Activated CD4-positive, alpha-beta T cell treated with anti-CD3 and anti-CD28 coated beads, Interleukin-2, Interleukin-4, amounts not matched to agents 100 ng/mL and 50 ng/mL, durations not matched to agents 16 hours and 8 hours (primary cell): Measurements from ENCODE around the gene CPSF4.
"Not testable (repeated sequence)": the region's sequence is repeated elsewhere in the genome, so short reads cannot be mapped to it uniquely, and the experiment has no call there.

Experiments used
- DNase-seq: peaks from one replicate; pipeline ENCODE4 v3.0.0-alpha.2; 2020; ENCODE audit warnings: low spot score

The CPSF4 gene

GRCh38 chr7:99408379-99409191, 30.2 kb upstream of the CPSF4 start, which contains the start of the genes BUD31 and PDAP1:
Gene BUD31 (plus strand): TSS chr7:99408969. CDS start chr7:99411093, 2,124 bp downstream.
Gene PDAP1 (minus strand): TSS chr7:99408597. CDS start chr7:99408548, 49 bp downstream.
- DNase-seq: peak; percentile 93

DNA sequence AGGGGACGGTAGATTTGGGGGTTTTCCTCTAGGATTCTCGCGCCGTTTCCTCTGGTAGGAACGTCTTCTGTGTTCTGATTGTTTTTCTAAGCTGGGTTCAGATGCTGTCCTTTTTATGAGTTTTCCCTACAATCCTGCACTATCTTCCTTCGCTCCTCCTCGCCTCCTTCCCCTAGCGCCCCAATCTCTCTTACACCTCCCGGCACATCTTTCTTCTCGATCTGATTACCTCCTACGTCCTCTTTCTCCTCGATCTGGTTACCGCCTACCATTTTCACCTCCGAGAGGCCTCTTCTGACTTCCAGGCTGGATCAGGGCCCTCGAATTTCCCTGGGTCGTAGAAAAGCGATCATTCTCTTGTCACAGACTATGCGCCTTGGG, 29.6 kb upstream of the CPSF4 start:
- DNase-seq: no peak

GRCh38 chr7:99409806-99410205, 28.9 kb upstream of the CPSF4 start:
- no peak for DNase-seq

DNA sequence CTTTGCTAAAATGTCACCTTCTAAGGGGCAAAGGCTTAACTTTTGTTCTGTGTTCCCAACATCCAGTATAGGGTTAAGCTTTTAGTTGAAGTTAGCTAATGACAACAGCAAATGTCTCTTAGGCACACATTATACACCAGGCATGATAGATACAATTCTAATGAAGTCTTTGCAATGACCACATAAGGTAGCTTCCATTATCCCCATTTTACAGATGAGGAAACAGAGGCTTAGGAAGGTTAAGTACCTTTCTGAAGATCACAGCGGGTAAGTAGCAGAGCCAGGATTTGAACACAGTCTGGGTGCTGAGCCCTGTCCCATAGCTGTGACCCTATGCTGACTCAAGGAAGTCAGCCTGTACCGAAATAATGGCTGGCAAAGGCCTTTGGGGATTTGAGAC, 28.1 kb upstream of the CPSF4 start:
- no peak for DNase-seq

- not testable (repeated sequence) for DNase-seq
These were observed 23.1 kb upstream of the CPSF4 start for GRCh38 chr7:99415513-99416127.

DNA sequence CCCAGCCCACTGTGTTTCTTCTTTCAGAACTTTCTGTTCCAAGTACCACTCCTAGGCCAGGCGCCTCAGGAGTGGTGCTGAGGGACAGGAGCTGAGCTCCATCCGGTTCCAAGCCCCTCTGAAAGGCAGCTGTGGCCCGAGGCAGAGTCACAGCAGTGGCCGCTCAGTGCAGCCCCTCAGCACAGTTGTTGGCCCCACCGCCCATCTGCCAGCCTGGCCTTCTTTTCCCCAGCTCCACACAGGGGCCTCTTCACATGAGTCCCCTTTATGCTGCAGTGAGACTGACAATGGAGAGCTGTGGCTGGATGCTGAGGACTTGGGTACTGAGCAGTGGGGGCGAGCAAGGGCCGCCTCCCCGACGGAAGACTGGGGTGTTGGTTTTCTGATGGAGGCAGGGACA, 20.5 kb upstream of the CPSF4 start:
- no peak for DNase-seq

GRCh38 chr7:99419323-99420021, 19.3 kb upstream of the CPSF4 start:
- no peak for DNase-seq

- DNase-seq: no peak
These were observed 18.5 kb upstream of the CPSF4 start for GRCh38 chr7:99420213-99420612.

DNA sequence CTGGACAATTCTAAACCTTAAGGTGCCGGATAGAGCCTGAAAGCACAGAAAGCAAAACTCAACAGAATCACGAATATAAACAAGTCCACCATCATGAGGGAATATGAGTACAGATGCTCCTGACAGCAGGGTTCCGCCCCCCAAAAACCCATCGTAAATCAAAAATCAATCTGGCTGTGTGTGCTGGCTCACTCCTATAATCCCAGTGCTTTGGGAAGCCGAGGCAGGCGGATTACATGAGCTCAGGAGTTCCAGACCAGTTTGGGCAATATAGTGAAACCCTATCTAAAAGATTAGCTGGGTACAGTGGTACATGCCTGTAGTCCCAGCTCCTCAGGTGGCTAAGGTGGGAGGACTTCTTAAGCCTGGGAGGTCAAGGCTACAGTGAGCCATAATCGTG, 17.8 kb upstream of the CPSF4 start:
- no peak for DNase-seq

GRCh38 chr7:99422186-99422585, 16.6 kb upstream of the CPSF4 start:
- no peak for DNase-seq

GRCh38 chr7:99422625-99423024, 16.1 kb upstream of the CPSF4 start:
- no peak for DNase-seq

- DNase-seq: no peak
These were observed 13.6 kb upstream of the CPSF4 start for GRCh38 chr7:99424932-99425730.

GRCh38 chr7:99428972-99429566, 9.7 kb upstream of the CPSF4 start:
- DNase-seq: no peak

DNA sequence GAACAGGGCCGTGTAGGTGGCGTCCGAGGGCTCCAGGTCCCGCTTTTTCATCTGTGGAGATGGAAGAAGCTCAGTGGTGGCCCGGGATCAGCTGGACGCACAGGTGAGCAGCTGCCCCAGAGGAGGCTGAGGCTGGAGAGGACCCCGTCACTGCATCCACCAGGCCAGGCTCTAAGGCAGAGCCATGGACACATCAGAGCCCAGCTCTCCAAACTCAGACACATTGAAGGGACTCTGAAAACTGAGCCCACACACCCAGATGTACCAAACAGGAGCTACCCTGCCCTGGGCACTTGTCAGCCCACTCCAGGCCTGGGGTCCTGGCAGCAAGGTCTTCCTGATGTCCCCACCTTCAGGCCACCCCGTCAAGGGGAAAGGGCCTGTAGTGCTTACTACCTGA, 9.0 kb upstream of the CPSF4 start:
- no peak for DNase-seq

GRCh38 chr7:99431756-99432540, 6.8 kb upstream of the CPSF4 start:
- DNase-seq: not testable (repeated sequence)

DNA sequence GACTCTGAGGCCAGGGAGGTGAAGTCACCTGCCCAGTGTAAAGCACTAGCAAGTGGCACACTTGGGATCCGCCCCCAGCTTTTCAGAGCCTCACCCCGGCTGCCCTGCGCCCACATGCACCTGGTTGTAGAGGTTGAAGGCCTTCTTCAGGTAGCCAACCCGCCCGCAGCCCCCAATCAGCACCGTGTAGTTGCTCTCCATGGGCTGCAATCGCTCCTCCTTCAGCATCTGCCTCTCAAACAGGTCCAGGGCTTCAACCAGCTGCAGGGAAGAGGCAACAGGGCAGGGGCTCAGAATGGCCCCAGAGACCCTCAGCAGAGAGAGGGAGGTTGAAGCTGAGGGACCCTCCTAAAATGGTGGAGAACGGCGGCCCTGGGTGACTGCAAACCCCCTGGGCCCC, 5.6 kb upstream of the CPSF4 start:
- no peak for DNase-seq

- DNase-seq: no peak
These were observed 684 bp upstream of the CPSF4 start for GRCh38 chr7:99437946-99438572.

- DNase-seq: no peak
These were observed 1.5 kb downstream of the CPSF4 start for GRCh38 chr7:99440195-99440594.

DNA sequence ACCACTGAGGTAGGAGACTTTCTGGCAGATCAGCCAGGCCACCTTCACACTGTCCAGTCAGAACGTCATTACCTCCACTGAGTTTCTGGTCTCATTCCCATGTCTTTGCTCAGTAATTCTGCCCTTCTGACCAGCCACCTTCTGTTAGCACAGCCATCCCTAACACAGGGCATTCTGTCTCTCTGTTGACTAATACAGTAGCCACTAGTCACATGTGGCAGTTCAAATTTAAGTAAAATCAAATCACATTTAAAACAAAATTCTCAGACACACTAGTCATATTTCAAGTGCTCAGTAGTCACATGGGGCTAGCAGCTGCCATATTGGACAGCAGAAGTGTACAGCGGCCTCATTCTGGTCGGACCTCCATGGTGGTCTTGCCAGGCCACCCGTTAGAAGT, 7.4 kb downstream of the CPSF4 start:
- DNase-seq: no peak

GRCh38 chr7:99447943-99448342, 9.2 kb downstream of the CPSF4 start:
- no peak for DNase-seq
